ENCODE data around the gene ANKH.

- TF ChIP-seq, protein P1, sequence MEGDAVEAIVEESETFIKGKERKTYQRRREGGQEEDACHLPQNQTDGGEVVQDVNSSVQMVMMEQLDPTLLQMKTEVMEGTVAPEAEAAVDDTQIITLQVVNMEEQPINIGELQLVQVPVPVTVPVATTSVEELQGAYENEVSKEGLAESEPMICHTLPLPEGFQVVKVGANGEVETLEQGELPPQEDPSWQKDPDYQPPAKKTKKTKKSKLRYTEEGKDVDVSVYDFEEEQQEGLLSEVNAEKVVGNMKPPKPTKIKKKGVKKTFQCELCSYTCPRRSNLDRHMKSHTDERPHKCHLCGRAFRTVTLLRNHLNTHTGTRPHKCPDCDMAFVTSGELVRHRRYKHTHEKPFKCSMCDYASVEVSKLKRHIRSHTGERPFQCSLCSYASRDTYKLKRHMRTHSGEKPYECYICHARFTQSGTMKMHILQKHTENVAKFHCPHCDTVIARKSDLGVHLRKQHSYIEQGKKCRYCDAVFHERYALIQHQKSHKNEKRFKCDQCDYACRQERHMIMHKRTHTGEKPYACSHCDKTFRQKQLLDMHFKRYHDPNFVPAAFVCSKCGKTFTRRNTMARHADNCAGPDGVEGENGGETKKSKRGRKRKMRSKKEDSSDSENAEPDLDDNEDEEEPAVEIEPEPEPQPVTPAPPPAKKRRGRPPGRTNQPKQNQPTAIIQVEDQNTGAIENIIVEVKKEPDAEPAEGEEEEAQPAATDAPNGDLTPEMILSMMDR (conservative IDR thresholded peaks at IDR 0.05 in 1 of 2, IDR thresholded peaks at IDR 0.05 in 1 of 2; ENCODE audit: extremely low read depth in 1 of 2, insufficient read depth in 1 of 2, low read depth in 1 of 2, low read length in 2 of 2) = no peak
- no peak for TF ChIP-seq EZH2 (IDR thresholded peaks at IDR 0.05; ENCODE audit: borderline replicate concordance, low read length)
These were observed 64.1 kb downstream of the ANKH start for GRCh38 chr5:14807471-14807870.
